ENCODE results near the gene SLC34A1. TPM values are rescaled to one million over a fixed set of nuclear protein-coding genes. Genes with fewer than 3 reads are reported as not detected.

The SLC34A1 gene
- total and polyA plus RNA-seq, 8 donors = not detected

DNA sequence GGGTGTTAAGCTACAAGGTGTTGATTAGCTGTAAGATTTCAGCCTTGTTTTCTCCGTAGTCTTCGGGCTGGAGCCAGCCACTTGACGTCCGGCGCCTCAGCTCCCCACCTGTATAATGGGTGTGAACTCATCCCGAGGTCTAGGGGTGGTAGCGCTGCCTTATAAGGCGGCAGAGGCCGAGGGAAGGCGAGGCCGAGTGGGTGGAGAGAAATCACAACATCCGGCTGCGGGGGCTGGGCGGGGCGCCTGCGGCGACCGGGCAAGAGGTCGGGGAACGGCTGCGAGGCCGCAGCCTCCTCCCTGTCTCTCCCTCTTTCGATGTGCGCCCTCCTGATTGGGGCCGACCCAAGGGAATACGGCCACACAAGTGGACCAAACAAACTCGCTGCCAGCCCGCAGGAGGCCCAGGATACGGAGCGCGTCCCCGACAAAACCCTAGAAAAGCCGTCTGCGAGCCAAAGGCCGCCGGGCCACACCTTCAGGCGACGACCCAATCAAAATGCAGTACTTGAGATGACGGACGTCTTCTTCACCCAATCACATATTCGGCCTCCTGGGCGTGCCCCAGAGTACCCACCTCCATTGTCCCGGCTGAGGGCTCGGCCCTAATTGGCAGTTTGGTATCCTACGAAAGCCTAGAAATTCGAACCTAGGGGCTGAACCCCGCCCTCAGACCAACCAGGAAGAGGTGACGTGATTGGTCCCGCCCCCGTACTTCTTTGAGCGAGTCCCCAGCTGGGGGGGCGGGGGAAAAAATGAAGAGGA is 41.7 kb downstream of the SLC34A1 start:
- ATAC-seq = peak; percentile 92 to 96 (median 93)
- peak overlapping the region; percentile 80 to 95 (median 85) for H3K27ac ChIP-seq
- WGBS, 2 donors = 0% methylated on average over 48 to 52 of the region's 52 CpGs
- DNase-seq = peak; percentile 91 to 100 (median 100)
- intact Hi-C loops (cut with DNase I) = no loop called here
- TF ChIP-seq, protein P1, sequence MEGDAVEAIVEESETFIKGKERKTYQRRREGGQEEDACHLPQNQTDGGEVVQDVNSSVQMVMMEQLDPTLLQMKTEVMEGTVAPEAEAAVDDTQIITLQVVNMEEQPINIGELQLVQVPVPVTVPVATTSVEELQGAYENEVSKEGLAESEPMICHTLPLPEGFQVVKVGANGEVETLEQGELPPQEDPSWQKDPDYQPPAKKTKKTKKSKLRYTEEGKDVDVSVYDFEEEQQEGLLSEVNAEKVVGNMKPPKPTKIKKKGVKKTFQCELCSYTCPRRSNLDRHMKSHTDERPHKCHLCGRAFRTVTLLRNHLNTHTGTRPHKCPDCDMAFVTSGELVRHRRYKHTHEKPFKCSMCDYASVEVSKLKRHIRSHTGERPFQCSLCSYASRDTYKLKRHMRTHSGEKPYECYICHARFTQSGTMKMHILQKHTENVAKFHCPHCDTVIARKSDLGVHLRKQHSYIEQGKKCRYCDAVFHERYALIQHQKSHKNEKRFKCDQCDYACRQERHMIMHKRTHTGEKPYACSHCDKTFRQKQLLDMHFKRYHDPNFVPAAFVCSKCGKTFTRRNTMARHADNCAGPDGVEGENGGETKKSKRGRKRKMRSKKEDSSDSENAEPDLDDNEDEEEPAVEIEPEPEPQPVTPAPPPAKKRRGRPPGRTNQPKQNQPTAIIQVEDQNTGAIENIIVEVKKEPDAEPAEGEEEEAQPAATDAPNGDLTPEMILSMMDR (IDR thresholded peaks at IDR 0.05) = no peak
- peak; percentile 96 for FAIRE-seq
- H3K27me3 ChIP-seq = no peaks in the 10 kb centered on the region
- peak overlapping the region; percentile 23 to 56 (median 46) for H3K4me3 ChIP-seq
- H3K4me1 ChIP-seq = peaks cover 0 to 13% (median 4%) of the 10 kb centered on the region in 3 donors
- no peaks in the 10 kb centered on the region for H3K36me3 ChIP-seq
- H3K9me3 ChIP-seq = no peaks in the 10 kb centered on the region

DNA sequence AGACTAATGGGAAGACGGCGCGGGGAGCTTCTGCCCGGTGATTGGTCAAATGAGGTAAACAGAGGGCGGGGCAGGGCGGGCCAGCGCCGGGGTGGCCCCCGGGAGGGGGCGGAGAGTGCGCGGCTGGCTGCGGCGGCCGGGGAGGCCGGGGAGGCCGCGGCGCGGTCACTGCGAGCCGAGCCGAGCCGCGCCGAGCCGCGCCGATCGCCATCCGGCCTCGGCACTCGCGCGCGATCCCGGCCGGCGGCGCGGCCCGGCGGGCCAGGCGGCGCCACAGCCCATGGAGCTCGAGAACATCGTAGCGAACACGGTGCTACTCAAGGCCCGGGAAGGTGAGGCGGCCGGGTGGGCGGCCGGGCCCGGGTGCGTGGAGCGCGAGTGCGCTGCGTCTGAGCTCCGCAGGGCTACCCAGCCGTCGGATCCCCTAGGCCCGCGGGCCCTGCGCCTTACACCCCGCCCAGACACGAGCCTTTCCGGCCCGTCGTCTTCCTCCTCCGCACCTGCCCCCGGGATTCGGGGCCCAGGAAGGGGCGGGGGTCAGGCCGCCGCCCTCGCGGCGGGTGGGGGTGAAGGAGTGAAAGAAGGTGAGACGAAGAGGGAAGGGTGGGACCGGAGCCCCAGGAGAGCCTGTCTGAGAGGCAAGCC is 42.5 kb downstream of the SLC34A1 start, which contains the start of gene GRK6:
Gene GRK6, plus strand, starts transcription at position 111 of the 645 bp plus-strand sequence. Its CDS starts 170 bp downstream, at position 281.
- Histone ChIP-seq H3K27me3 (no peaks in the 10 kb centered on the region), H3K4me3 (peak within 1 kb of the TSS; percentile 66 to 96 (median 81)), H3K36me3 (no peaks in the 10 kb centered on the region), H3K27ac (peak within 1 kb of the TSS; percentile 80 to 95 (median 85)), H3K9me3 (no peaks in the 10 kb centered on the region), H3K4me1 (peaks cover 0 to 13% (median 4%) of the 10 kb centered on the region in 3 donors)
- peak in 5 of 6 donors; percentile 47 to 94 (median 71) for DNase-seq
- ATAC-seq = peak in 1 of 4 donors; percentile 1
- TF ChIP-seq, protein P1 (IDR thresholded peaks at IDR 0.05) = no peak
- FAIRE-seq = no peak
- intact Hi-C loops (cut with DNase I) = no loop called here
- 1% methylated on average over 31 to 82 of the region's 82 CpGs for WGBS, 2 donors

DNA sequence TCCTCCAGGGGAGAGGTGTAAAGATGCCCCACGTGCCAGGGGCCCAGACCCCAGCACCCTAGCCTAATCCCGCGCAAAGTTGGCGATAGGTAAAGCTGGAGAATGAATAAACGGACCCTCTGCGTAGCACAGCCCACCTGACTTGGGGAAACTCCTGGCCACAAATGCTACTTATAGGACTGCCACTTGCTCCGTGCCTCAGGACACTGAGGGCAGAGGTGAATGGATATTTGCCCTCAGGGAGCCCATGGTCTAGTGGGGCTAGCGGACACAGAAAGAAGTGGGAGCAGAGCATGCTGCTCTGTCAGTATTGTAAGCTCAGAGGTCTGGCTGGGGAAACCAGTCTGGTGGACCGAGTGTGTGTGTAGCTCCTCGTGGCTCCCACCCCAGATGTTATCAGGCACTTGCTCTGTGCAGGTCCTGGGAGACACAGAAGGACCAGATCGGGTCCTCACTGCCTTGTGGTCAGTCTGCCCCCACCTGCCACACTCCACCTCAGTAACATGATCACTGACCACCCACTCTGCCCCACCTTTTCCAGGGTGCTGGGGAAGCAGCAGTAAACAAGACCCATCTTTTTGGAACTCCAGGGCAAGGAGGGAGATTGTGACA is 43.1 kb downstream of the SLC34A1 start:
- no peaks in the 10 kb centered on the region for H3K9me3 ChIP-seq
- FAIRE-seq (no peak), ATAC-seq (no peak), DNase-seq (no peak)
- TF ChIP-seq, protein P1 (IDR thresholded peaks at IDR 0.05) = no peak
- intact Hi-C loops (cut with DNase I) = no loop called here
- peaks cover 0 to 2% (median 0%) of the 10 kb centered on the region in 3 donors for H3K36me3 ChIP-seq
- no peaks in the 10 kb centered on the region for H3K27me3 ChIP-seq
- H3K4me1 ChIP-seq = peaks cover 0 to 13% (median 4%) of the 10 kb centered on the region in 3 donors
- H3K27ac ChIP-seq = peak overlapping the region; percentile 58 to 82 (median 72)
- WGBS, 2 donors = 16 to 21% methylated on average over 11 of the region's 11 CpGs
- peak overlapping the region; percentile 66 to 96 (median 81) for H3K4me3 ChIP-seq

DNA sequence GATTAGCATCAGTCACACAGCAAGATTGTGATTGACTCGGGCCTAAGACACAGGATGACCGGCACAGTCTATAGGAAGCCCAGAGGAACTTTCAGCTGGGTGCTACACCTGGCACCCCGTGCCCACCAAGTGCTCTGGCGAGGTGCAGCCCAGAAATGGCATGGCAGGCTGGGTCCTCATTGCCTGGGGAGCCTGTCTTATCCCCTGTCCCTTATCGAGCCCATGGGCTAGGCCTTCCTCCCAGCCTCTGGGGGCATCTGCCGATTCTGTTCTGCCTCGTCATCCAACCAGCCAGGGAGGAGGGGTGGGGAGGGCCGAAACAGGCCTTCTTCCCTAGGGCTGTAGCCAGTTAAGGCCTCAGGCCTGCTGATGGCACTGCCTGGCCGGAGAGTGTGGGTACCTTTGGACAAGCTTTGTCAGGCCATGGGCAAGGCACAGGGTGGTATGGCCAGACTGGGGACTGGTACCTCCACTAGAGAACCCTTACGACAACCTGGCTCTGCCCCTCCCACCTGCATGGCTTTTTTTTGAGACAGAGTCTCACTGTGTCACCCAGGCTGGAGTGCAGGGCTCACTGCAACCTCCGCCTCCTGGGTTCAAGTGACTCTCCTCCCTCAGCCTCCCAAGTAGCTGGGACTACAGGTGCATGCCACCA is 43.8 kb downstream of the SLC34A1 start:
- Histone ChIP-seq H3K27me3 (no peaks in the 10 kb centered on the region), H3K36me3 (peaks cover 2 to 9% (median 4%) of the 10 kb centered on the region in 3 donors), H3K9me3 (no peaks in the 10 kb centered on the region), H3K4me1 (peaks cover 0 to 13% (median 4%) of the 10 kb centered on the region in 3 donors), H3K4me3 (peak overlapping the region in 1 of 4 donors; percentile 86), H3K27ac (no peak overlapping the region)
- FAIRE-seq (no peak), DNase-seq (peak in 2 of 6 donors; percentile 43 to 56), ATAC-seq (no peak)
- intact Hi-C loops (cut with DNase I) = no loop called here
- WGBS, 2 donors = 80 to 85% methylated on average over 11 of the region's 11 CpGs
- TF ChIP-seq, protein P1 (IDR thresholded peaks at IDR 0.05) = no peak

All from pancreas (tissue), 10 donors.